Measurements from ENCODE around the gene RGS3. TPM values are rescaled to one million over a fixed set of nuclear protein-coding genes. Genes with fewer than 3 reads are reported as not detected.

RGS3 gene
- total RNA-seq, 1 donor from 2014 or later = 26.3 TPM

- no peaks in the 10 kb centered on the region for H3K27me3 Mint-ChIP-seq (ENCODE audit: low read depth)
- peaks cover 29% of the 10 kb centered on the region for H3K4me1 Mint-ChIP-seq
- no peak for DNase-seq (ENCODE audit: low spot score in 2 of 2, unreplicated experiment in 2 of 2)
- H3K27ac Mint-ChIP-seq = peak overlapping the region; percentile 99
- H3K4me3 Mint-ChIP-seq = no peak overlapping the region
- TF ChIP-seq CTCF (IDR thresholded peaks at IDR 0.05; ENCODE audit: unreplicated experiment) = no peak
- H3K36me3 Mint-ChIP-seq = no peaks in the 10 kb centered on the region
- H3K9me3 Mint-ChIP-seq = no peaks in the 10 kb centered on the region
Measured at GRCh38 chr9:113456235-113456634, 7.3 kb upstream of the RGS3 start.

DNA sequence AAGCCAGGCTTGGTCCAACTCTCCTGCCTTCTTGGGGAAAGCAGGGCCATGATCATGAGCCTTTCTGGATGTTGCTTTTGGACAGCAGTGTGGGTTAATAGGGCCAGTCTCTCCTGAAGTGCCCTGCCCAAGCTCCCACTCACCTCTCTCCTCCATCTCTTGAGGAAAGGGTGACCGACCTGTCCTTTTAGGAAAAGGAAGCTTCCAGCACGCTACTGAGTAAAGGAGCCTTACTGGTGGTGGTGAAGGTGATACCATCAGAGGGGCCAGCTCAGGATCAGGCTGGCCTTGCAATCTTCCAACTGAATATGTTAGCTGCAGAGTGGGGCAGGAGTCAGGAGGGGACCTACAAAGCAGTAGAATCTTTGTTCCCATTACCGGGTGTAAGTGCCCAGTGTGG lies 2.2 kb upstream of the RGS3 start:
- no peaks in the 10 kb centered on the region for H3K36me3 Mint-ChIP-seq
- no peaks in the 10 kb centered on the region for H3K9me3 Mint-ChIP-seq
- no peak overlapping the region for H3K4me3 Mint-ChIP-seq
- no peak overlapping the region for H3K27ac Mint-ChIP-seq
- DNase-seq (ENCODE audit: low spot score in 2 of 2, unreplicated experiment in 2 of 2) = no peak
- peaks cover 30% of the 10 kb centered on the region for H3K4me1 Mint-ChIP-seq
- TF ChIP-seq CTCF (IDR thresholded peaks at IDR 0.05; ENCODE audit: unreplicated experiment) = no peak
- H3K27me3 Mint-ChIP-seq (ENCODE audit: low read depth) = peaks cover 15% of the 10 kb centered on the region

DNA sequence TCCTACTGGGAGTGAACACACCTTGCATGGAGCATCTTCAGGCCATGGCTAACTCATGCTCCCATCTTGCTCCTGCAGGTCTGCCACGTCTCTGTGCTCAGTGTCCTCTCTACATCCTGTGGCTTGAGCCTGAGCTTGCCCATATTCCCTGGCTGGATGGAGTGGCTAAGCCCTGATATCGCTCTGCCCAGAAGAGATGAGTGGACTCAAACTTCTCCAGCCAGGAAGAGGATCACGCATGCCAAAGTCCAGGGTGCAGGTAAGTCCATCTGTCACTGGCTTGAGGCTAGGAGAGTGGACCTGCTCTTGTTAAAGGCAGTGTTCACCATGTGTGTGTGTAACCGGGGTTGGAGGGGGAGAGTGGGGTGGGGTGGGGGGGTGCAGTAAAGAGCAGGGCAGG lies 1.6 kb upstream of the RGS3 start:
- DNase-seq (ENCODE audit: low spot score in 2 of 2, unreplicated experiment in 2 of 2) = no peak
- TF ChIP-seq CTCF (IDR thresholded peaks at IDR 0.05; ENCODE audit: unreplicated experiment) = no peak
- Mint-ChIP-seq H3K27me3 (ENCODE audit: low read depth) (peaks cover 15% of the 10 kb centered on the region), H3K4me3 (no peak overlapping the region), H3K36me3 (no peaks in the 10 kb centered on the region), H3K4me1 (peaks cover 27% of the 10 kb centered on the region), H3K9me3 (peaks cover 3% of the 10 kb centered on the region), H3K27ac (no peak overlapping the region)

GRCh38 chr9:113462781-113463286 lies 693 bp upstream of the RGS3 start:
- no peak overlapping the region for H3K4me3 Mint-ChIP-seq
- peaks cover 2% of the 10 kb centered on the region for H3K36me3 Mint-ChIP-seq
- TF ChIP-seq CTCF (IDR thresholded peaks at IDR 0.05; ENCODE audit: unreplicated experiment) = no peak
- H3K9me3 Mint-ChIP-seq = peaks cover 12% of the 10 kb centered on the region
- H3K4me1 Mint-ChIP-seq = peaks cover 23% of the 10 kb centered on the region
- H3K27me3 Mint-ChIP-seq (ENCODE audit: low read depth) = peaks cover 15% of the 10 kb centered on the region
- no peak overlapping the region for H3K27ac Mint-ChIP-seq
- no peak for DNase-seq (ENCODE audit: low spot score in 2 of 2, unreplicated experiment in 2 of 2)

DNA sequence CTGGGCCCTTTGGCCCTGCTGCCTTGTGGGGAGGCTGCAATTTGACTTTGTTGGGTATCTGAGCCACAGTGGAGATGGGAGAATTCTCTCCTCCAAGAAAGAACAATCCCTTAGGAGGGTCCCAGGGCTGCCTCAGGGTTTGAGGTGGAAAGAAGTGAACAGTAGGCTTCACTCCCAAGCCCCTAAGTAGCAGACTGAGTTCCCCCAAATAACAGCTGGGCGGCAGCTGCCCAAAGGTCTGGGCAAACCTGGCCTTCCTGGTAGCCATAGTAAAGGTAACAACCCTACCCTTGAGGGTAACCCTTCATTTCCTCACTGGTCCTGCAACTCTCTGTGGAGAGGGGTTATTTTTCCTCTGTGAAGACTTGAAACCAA lies 746 bp downstream of the RGS3 start:
- H3K27ac Mint-ChIP-seq = no peak overlapping the region
- no peak for DNase-seq (ENCODE audit: low spot score in 2 of 2, unreplicated experiment in 2 of 2)
- H3K4me1 Mint-ChIP-seq = peaks cover 23% of the 10 kb centered on the region
- peaks cover 2% of the 10 kb centered on the region for H3K36me3 Mint-ChIP-seq
- peaks cover 15% of the 10 kb centered on the region for H3K9me3 Mint-ChIP-seq
- no peak for TF ChIP-seq CTCF (IDR thresholded peaks at IDR 0.05; ENCODE audit: unreplicated experiment)
- H3K27me3 Mint-ChIP-seq (ENCODE audit: low read depth) = peaks cover 15% of the 10 kb centered on the region
- peak overlapping the region; percentile 65 for H3K4me3 Mint-ChIP-seq

DNA sequence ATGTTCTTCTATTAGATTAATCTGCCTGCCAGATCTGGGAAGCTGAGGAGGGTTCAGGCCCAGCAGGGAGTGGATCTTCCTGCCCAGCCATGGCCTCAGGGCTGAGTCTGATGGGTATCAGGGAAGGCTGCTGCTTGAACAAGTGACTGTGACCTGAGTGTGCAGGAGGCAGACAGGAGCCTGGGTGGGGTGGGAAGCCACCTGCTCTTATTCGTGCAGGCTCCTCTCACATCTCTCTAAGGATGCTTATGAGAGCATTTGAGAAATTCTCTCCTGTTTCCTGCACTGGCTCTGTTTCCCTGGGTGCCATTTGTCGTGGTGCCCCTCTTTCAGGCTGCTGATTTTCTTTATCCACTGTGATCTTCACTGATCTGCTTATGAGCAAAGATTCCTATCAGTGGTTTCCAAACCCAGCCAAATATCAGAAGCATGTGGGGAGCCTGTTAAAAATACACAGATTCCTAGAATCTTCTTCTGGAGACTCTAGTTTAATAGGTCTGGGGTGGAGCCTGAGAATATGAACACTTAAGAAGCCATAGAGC lies 2.1 kb downstream of the RGS3 start:
- DNase-seq (ENCODE audit: low spot score in 2 of 2, unreplicated experiment in 2 of 2) = no peak
- TF ChIP-seq CTCF (IDR thresholded peaks at IDR 0.05; ENCODE audit: unreplicated experiment) = no peak
- peaks cover 23% of the 10 kb centered on the region for H3K4me1 Mint-ChIP-seq
- peaks cover 15% of the 10 kb centered on the region for H3K9me3 Mint-ChIP-seq
- H3K36me3 Mint-ChIP-seq = peaks cover 2% of the 10 kb centered on the region
- no peak overlapping the region for H3K4me3 Mint-ChIP-seq
- peak overlapping the region; percentile 32 for H3K27ac Mint-ChIP-seq
- peaks cover 15% of the 10 kb centered on the region for H3K27me3 Mint-ChIP-seq (ENCODE audit: low read depth)
